Psoas muscle (tissue), 8 donors: ENCODE results near the gene DNPH1. TPM values are rescaled to one million over a fixed set of nuclear protein-coding genes. Genes with fewer than 3 reads are reported as not detected.
A peak's percentile ranks its signal among the peaks of the same experiment; 100 is the strongest.

Experiments used
- ATAC-seq, 4 donors: fragments of 200-7000 bp; cut with Tn5 transposase; one replicate each; pipeline ENCODE4 v1.9.1; 2020; ENCODE audit warnings: moderate library complexity in 3 of 4, mild to moderate bottlenecking in 2 of 4
- DNase-seq, 2 donors: peaks; one replicate each; pipeline ENCODE4 v3.0.0-alpha.2; 2020
- H3K27ac ChIP-seq: fragments of 200-600 bp; one replicate; pipeline ENCODE4 v1.8.0; 2022
- H3K27me3 ChIP-seq, 3 donors: fragments of 200-600 bp in 1 of 3; one replicate each; pipeline versions ENCODE4 v1.6.1 to v1.8.0; 2013 to 2022; ENCODE audit warnings: low read length in 2 of 3, mild to moderate bottlenecking in 2 of 3, moderate library complexity in 1 of 3; ENCODE audit not compliant: insufficient read depth in 3 of 3
- H3K36me3 ChIP-seq, 2 donors: fragments of 200-600 bp in 1 of 2; one replicate each; pipeline versions ENCODE4 v1.6.1 to v1.8.0; 2013 to 2022; ENCODE audit warnings: low read depth in 1 of 2, mild to moderate bottlenecking in 1 of 2, moderate library complexity in 1 of 2; ENCODE audit not compliant: insufficient read depth in 1 of 2
- H3K4me1 ChIP-seq: fragments of 200-600 bp; one replicate; pipeline ENCODE4 v1.8.0; 2022
- H3K4me3 ChIP-seq: fragments of 200-600 bp; one replicate; pipeline ENCODE4 v1.8.0; 2022; ENCODE audit warnings: mild to moderate bottlenecking
- H3K9me3 ChIP-seq: fragments of 200-600 bp; one replicate; pipeline ENCODE4 v1.8.0; 2022
- WGBS, 3 donors: extraction: QIAGEN DNeasy Blood & Tissue Kit; methylation state at CpG; one replicate each; pipeline versions ENCODE4 v1.1.6 to v1.1.7; 2013; 5-methylcytosine and 5-hydroxymethylcytosine counted together
- intact Hi-C, 2 donors: fragments of 100-400 bp; cut with DNase I; formaldehyde crosslinking; loops; one replicate each; pipeline versions ENCODE4 v1.11.0 to v1.14.2; 2022
- long read RNA-seq, 2 donors: library from polyadenylated mRNA; unstranded; transcript quantifications; one replicate each; pipeline ENCODE4 v2.0.0, GENCODE V29; 2021
- polyA plus RNA-seq, 3 donors: library from polyadenylated mRNA; stranded (reverse); fragments of 200-250 nt; gene quantifications; one replicate each; pipeline ENCODE4 v1.2.3, GENCODE V29; 2013
- total RNA-seq, 4 donors: library from RNA; stranded (reverse); fragmentation: NEBNext Ultra II Directional in 2 of 4; extraction: Animal tissue kit (Norgen Biotek cat#: 25700) in 2 of 4; gene quantifications; one replicate each; pipeline versions ENCODE4 v1.2.1 to v1.2.4, GENCODE V29; 2021 to 2023
- TF ChIP-seq, protein P1 (sequence below): fragments of 200-600 bp; IDR thresholded peaks from one replicate; pipeline ENCODE4 v1.8.0; 2022; ENCODE audit warnings: antibody characterized with exemption
- donor health status: healthy with polysubstance abuse.
- donor health status: DM: no; HTN: no; CAD: no; lungs with moderate emphysema.
- donor health status: Bipolar disorder and iron deficiency.
- donor health status: healthy.
- donor health status: DM: yes; HTN: yes; CAD: no.
- donor health status: DM: no; HTN: no; CAD: no.
- donor health status: DM: no; HTN: no; CAD: no.
- donor health status: DM: yes; HTN: yes; CAD: no.

DNPH1 gene, protein sequence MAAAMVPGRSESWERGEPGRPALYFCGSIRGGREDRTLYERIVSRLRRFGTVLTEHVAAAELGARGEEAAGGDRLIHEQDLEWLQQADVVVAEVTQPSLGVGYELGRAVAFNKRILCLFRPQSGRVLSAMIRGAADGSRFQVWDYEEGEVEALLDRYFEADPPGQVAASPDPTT
- total RNA-seq (10 to 100 TPM; 20.7 to 61.9 (median 37.2) TPM), polyA plus RNA-seq (10 to 100 TPM; 52.5 to 83.6 (median 55.9) TPM)
- long read RNA-seq, donor 1, transcript DNPH1-201 (4 exons, 657 nt), result major isoform, 69 of 77 reads
- long read RNA-seq, donor 1, partial matches to known transcripts, result 3 of 77 reads
- long read RNA-seq, donor 1, other reads (novel, unspliced or antisense), result 2 of 77 reads
- long read RNA-seq, donor 2, transcript DNPH1-202 (3 exons, 796 nt), result minor isoform, 7 of 68 reads
- long read RNA-seq, donor 2, transcript DNPH1-201 (4 exons, 657 nt), result major isoform, 59 of 68 reads
- long read RNA-seq, donor 2, partial matches to known transcripts, result 1 of 68 reads
- long read RNA-seq, donor 2, other reads (novel, unspliced or antisense), result 1 of 68 reads

DNA sequence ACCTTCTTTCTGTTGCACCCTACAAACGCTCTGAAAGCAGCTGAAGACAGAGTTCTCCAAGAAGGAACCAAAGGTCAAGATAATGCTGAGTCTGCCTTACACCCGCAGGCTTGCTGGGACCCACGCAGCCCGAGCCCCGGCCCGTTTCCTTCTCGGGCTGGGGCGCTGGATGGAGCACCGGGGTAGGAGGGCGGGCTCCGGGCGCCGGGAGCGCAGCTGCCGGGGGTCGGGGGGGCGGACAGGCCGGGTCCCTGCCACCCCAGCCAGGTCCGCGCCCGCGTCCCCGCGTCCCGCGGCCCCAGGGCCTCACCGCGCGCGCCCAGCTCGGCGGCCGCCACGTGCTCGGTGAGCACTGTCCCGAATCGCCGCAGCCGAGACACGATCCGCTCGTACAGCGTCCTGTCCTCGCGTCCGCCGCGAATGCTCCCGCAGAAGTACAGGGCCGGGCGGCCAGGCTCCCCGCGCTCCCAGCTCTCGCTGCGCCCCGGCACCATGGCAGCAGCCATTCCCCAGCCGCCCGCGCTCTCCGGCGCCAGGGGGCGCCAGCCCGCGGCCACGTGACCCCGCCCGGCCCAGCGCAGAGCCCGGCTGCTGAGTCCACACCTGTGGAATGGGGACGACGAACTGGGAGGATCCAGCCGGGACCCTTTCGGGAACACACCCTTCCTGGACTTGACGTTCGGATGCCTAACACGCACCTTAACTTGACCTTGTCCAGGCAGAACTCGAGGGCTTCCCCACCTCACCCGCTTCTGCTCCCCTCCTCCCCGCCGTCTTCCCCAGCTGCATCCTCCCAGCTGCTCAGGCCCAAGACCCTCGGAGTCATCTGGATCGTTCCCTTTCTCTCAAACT, at the start of gene DNPH1:
Gene DNPH1, minus strand, starts transcription at position 531 of the 852 bp plus-strand sequence. Its CDS starts 25 bp downstream, at position 506.
- ATAC-seq (peak; percentile 97 to 99 (median 98)), DNase-seq (peak; percentile 78 to 89)
- peak within 1 kb of the TSS; percentile 73 for H3K27ac ChIP-seq
- peaks cover 0 to 20% of the 10 kb centered on the region in 2 donors for H3K36me3 ChIP-seq
- WGBS, 3 donors, result 0 to 2% (median 1%) methylated on average over 51 to 82 of the region's 82 CpGs
- H3K27me3 ChIP-seq, result peaks cover 0 to 6% (median 0%) of the 10 kb centered on the region in 3 donors
- H3K4me1 ChIP-seq, result peaks cover 14% of the 10 kb centered on the region
- TF ChIP-seq, protein P1, sequence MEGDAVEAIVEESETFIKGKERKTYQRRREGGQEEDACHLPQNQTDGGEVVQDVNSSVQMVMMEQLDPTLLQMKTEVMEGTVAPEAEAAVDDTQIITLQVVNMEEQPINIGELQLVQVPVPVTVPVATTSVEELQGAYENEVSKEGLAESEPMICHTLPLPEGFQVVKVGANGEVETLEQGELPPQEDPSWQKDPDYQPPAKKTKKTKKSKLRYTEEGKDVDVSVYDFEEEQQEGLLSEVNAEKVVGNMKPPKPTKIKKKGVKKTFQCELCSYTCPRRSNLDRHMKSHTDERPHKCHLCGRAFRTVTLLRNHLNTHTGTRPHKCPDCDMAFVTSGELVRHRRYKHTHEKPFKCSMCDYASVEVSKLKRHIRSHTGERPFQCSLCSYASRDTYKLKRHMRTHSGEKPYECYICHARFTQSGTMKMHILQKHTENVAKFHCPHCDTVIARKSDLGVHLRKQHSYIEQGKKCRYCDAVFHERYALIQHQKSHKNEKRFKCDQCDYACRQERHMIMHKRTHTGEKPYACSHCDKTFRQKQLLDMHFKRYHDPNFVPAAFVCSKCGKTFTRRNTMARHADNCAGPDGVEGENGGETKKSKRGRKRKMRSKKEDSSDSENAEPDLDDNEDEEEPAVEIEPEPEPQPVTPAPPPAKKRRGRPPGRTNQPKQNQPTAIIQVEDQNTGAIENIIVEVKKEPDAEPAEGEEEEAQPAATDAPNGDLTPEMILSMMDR, result peak; percentile 92
- peak within 1 kb of the TSS; percentile 71 for H3K4me3 ChIP-seq
- intact Hi-C loops, result no loop called here
- no peaks in the 10 kb centered on the region for H3K9me3 ChIP-seq

DNA sequence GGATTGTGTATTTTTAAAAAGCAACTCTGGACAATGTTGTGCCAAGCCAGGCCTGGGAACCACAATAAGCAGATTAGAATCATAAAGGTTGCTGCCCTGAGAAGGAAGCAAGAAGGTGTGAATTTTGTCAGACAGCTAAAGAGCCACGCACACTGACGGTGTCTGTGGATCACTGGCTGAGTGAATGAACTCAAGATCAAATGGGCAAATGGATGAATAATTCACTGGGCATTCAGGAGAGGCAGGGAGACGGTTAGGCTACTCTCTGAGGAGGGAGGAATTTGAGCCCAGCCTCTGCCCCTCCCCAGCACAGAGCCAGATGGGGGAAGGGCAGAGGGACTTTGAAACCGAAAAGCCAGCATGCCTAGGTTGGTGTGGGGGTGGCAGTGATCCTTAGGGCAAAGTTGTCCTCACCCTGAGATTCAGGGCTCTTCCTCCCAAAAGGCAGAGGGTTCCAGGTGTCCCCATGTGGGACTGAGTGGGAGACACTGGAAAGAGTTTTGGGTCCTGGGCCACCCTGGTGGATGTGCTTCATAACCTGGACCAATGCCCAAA, 49.3 kb upstream of the DNPH1 start:
- Histone ChIP-seq H3K27me3 (peaks cover 0 to 64% (median 20%) of the 10 kb centered on the region in 3 donors), H3K27ac (no peak overlapping the region), H3K36me3 (no peaks in the 10 kb centered on the region), H3K4me3 (no peak overlapping the region), H3K9me3 (no peaks in the 10 kb centered on the region), H3K4me1 (no peaks in the 10 kb centered on the region)
- DNase-seq (no peak), ATAC-seq (no peak)
- TF ChIP-seq, protein P1, result no peak
- 55 to 74% (median 59%) methylated on average over 4 of the region's 4 CpGs for WGBS, 3 donors
- intact Hi-C loops, result no loop called here

DNA sequence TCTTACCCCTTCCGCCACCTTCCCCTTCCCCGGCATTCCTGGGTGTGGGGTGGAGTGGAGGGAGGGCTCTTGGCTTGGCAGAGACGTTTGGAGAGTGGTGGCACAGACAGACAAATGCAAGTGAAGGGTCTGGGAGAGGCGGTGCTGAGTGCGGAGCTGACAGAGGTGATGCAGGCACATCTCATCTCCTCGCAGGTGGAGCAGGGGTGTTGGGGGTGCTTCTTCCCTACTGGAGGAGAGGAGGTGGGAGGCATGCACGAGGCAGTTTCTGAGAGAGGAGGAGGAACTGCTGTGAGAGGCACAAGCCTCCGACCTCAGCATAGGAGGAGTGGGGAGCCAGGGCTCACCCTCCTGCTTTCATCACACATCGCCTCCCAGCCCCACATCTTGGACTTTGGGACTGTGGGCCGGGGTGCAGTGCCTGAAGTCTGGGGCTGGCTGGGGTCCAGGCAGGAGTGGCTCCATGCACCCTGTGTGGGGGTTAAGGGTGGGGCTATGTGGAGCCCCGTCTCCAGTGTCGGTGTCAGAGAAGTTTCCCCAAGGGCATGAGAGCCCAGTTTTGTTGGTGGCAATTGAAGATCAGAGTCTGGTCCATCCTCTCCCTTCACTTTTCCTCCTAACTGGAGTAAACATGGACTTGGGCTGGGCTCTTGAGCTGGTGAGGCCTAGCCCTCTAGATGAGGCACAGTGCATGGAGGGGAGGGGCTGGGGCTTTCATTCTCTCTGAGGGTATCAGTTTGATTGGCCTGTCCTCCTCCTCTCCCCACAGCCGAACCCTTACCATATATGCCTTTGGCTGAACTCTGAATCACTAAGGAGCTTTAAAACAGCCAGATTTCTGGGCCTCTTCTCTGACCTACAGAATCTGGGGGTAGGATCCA, 48.6 kb upstream of the DNPH1 start:
- TF ChIP-seq, protein P1, result no peak
- H3K27ac ChIP-seq, result no peak overlapping the region
- 76 to 77% (median 77%) methylated on average over 13 of the region's 13 CpGs for WGBS, 3 donors
- intact Hi-C loops, result no loop called here
- peaks cover 0 to 63% (median 20%) of the 10 kb centered on the region in 3 donors for H3K27me3 ChIP-seq
- H3K4me1 ChIP-seq, result no peaks in the 10 kb centered on the region
- no peak for ATAC-seq
- no peak overlapping the region for H3K4me3 ChIP-seq
- DNase-seq, result no peak
- no peaks in the 10 kb centered on the region for H3K9me3 ChIP-seq
- H3K36me3 ChIP-seq, result no peaks in the 10 kb centered on the region

DNA sequence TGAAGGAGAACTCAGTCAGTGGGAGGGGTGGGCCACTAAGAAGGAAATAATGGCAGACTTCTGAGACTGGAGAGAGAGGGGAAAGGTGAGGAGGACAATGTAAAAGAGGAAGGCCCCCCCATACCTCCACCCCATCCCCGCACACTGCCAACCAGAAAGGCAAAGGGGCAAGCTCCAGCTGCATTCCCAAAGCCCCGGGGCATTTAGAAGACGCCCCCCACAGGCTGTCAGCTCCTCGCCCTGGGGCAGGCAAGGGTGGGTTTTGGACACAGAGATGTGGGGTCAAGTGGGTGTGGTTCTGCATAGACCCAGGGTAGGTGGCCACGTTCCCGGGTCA, 48.0 kb upstream of the DNPH1 start:
- peaks cover 0 to 65% (median 18%) of the 10 kb centered on the region in 3 donors for H3K27me3 ChIP-seq
- TF ChIP-seq, protein P1, result no peak
- intact Hi-C loops, result no loop called here
- H3K9me3 ChIP-seq, result no peaks in the 10 kb centered on the region
- 78 to 81% (median 79%) methylated on average over 6 of the region's 6 CpGs for WGBS, 3 donors
- DNase-seq (no peak), ATAC-seq (no peak)
- H3K4me1 ChIP-seq, result no peaks in the 10 kb centered on the region
- no peak overlapping the region for H3K4me3 ChIP-seq
- H3K27ac ChIP-seq, result no peak overlapping the region
- H3K36me3 ChIP-seq, result no peaks in the 10 kb centered on the region
